T-helper 2 cell (primary cell): Measurements from ENCODE around the gene ZNF280C.

Experiments
- DNase-seq, 5 experiments: peaks; one replicate each; pipeline versions ENCODE4 v3.0.0 to v3.0.0-alpha.2; 2012 to 2022

ZNF280C gene

GRCh38 chrX:130174045-130174704 lies 94.5 kb downstream of the ZNF280C start:
- DNase-seq = peak in 1 of 5 experiments; percentile 5

- DNase-seq = peak in 1 of 5 experiments; percentile 70
Measured at GRCh38 chrX:130173190-130173895, 95.4 kb downstream of the ZNF280C start.

- no peak for DNase-seq
Measured at GRCh38 chrX:130172127-130172845, 96.4 kb downstream of the ZNF280C start.

GRCh38 chrX:130171446-130172126 lies 97.1 kb downstream of the ZNF280C start, which contains the start of gene RAB33A:
RAB33A (plus strand) TSS chrX:130171962; CDS start chrX:130172063, 101 bp downstream.
- DNase-seq = peak in 4 of 5 experiments; percentile 8 to 84 (median 37)

- DNase-seq = peak; percentile 27 to 88 (median 47)
Measured at GRCh38 chrX:130170752-130171445, 97.8 kb downstream of the ZNF280C start.

GRCh38 chrX:130167040-130167439 lies 101.7 kb downstream of the ZNF280C start:
- no peak for DNase-seq

- DNase-seq = no peak
Measured at GRCh38 chrX:130166503-130166777, 102.3 kb downstream of the ZNF280C start.

- DNase-seq = peak; percentile 61 to 96 (median 84)
Measured at GRCh38 chrX:130165703-130166502, 102.8 kb downstream of the ZNF280C start, which contains the start of gene AIFM1. AIFM1 (minus strand) TSS chrX:130165841; CDS start chrX:130165656, 185 bp downstream.

- peak in 1 of 5 experiments; percentile 53 for DNase-seq
Measured at GRCh38 chrX:130165181-130165702, 103.5 kb downstream of the ZNF280C start.

GRCh38 chrX:130163398-130163797 lies 105.3 kb downstream of the ZNF280C start:
- no peak for DNase-seq

- DNase-seq = no peak
Measured at GRCh38 chrX:130162094-130162735, 106.5 kb downstream of the ZNF280C start.

- DNase-seq = no peak
Measured at GRCh38 chrX:130159776-130160175, 108.9 kb downstream of the ZNF280C start.

GRCh38 chrX:130158311-130158710 lies 110.4 kb downstream of the ZNF280C start:
- DNase-seq = no peak

GRCh38 chrX:130155564-130155963 lies 113.1 kb downstream of the ZNF280C start:
- DNase-seq = no peak
